CD4-positive, alpha-beta memory T cell (primary cell): ENCODE data around the gene PSMC6. TPM values are rescaled to one million over a fixed set of nuclear protein-coding genes. Genes with fewer than 3 reads are reported as not detected.

Experiments
- CTCF ChIA-PET: fragments of 350-600 bp; sonication (Branson Sonifier 250); formaldehyde crosslinking; loops from one replicate; lab custom pipeline; 2021; ENCODE audit warnings: inconsistent platforms; ENCODE audit not compliant: partially characterized antibody; lab: Charles Lee
- POLR2A ChIA-PET: fragments of 350-600 bp; sonication (Branson Sonifier 250); formaldehyde crosslinking; loops from one replicate; lab custom pipeline; 2021; ENCODE audit not compliant: partially characterized antibody; lab: Charles Lee
- DNase-seq, 5 donors: peaks; one replicate each; pipeline versions ENCODE4 v3.0.0 to v3.0.0-alpha.2; 2020 to 2022; ENCODE audit warnings: mixed read lengths in 1 of 5
- H3K27ac ChIP-seq: one replicate; pipeline ENCODE4 v1.7.0; 2013; ENCODE audit warnings: low read depth, low read length
- H3K27me3 ChIP-seq: 2 replicates; pipeline ENCODE4 v1.7.0; 2013; ENCODE audit warnings: mild to moderate bottlenecking, low read length, moderate library complexity; ENCODE audit not compliant: insufficient read depth
- H3K36me3 ChIP-seq: 2 replicates; pipeline ENCODE4 v1.7.0; 2013; ENCODE audit warnings: mild to moderate bottlenecking, low read length, moderate library complexity; ENCODE audit not compliant: insufficient read depth
- H3K4me1 ChIP-seq: 2 replicates; pipeline ENCODE4 v1.7.0; 2013; ENCODE audit warnings: mild to moderate bottlenecking, low read length, moderate library complexity; ENCODE audit not compliant: insufficient read depth
- H3K4me3 ChIP-seq, 2 donors: one replicate each; pipeline ENCODE4 v1.7.0; 2013; ENCODE audit warnings: low read length in 2 of 2, mild to moderate bottlenecking in 1 of 2
- H3K9me3 ChIP-seq, 2 donors: one replicate each; pipeline ENCODE4 v1.7.0; 2013; ENCODE audit warnings: low read length in 2 of 2, control low read depth in 1 of 2; ENCODE audit not compliant: control insufficient read depth in 1 of 2
- H3K27ac Mint-ChIP-seq, 7 donors: one replicate each; pipeline ENCODE4 v1.8.0; 2020 to 2021; ENCODE audit warnings: mixed read lengths in 7 of 7, mild to moderate bottlenecking in 6 of 7, inconsistent platforms in 3 of 7, moderate library complexity in 3 of 7
- H3K27me3 Mint-ChIP-seq, 2 donors: one replicate each; pipeline ENCODE4 v1.8.0; 2020 to 2021; ENCODE audit warnings: mixed read lengths in 2 of 2
- H3K36me3 Mint-ChIP-seq, 2 donors: one replicate each; pipeline ENCODE4 v1.8.0; 2020 to 2021; ENCODE audit warnings: mixed read lengths in 2 of 2, inconsistent platforms in 1 of 2, mild to moderate bottlenecking in 1 of 2
- H3K4me1 Mint-ChIP-seq, 4 donors: one replicate each; pipeline ENCODE4 v1.8.0; 2020 to 2021; ENCODE audit warnings: mixed read lengths in 4 of 4, mild to moderate bottlenecking in 1 of 4
- H3K4me3 Mint-ChIP-seq, 8 donors: one replicate each; pipeline ENCODE4 v1.8.0; 2020 to 2021; ENCODE audit warnings: mixed read lengths in 8 of 8, mild to moderate bottlenecking in 7 of 8, moderate library complexity in 6 of 8, inconsistent platforms in 3 of 8
- H3K9me3 Mint-ChIP-seq, 8 donors: one replicate each; pipeline ENCODE4 v1.8.0; 2020 to 2021; ENCODE audit warnings: mixed read lengths in 8 of 8, mild to moderate bottlenecking in 5 of 8, inconsistent platforms in 3 of 8, moderate library complexity in 1 of 8
- intact Hi-C: fragments of 100-400 bp; cut with micrococcal nuclease; formaldehyde crosslinking; loops from one replicate; pipeline ENCODE4 v1.15.1; 2023
- polyA plus RNA-seq, 2 donors: library from polyadenylated mRNA; unstranded; fragments of 300-500 nt; fragmentation: Illumina TruSeq; gene quantifications; one replicate each; pipeline ENCODE4 v1.2.3, GENCODE V29; 2021
- total RNA-seq, 2 experiments: library from RNA; stranded (reverse); gene quantifications; one replicate each; pipeline ENCODE4 v1.2.3, GENCODE V29; 2021

Gene PSMC6
- total and polyA plus RNA-seq, 4 experiments from 2014 or later = 47.5 to 86.0 (median 77.2) TPM

- no peak for DNase-seq
- H3K4me3 ChIP-seq = no peak overlapping the region
- H3K36me3 Mint-ChIP-seq = peaks cover 1 to 6% of the 10 kb centered on the region in 2 donors
- intact Hi-C loops = loop anchor here (1.0 kb wide), 1 partner anchor 10 kb away; no protein-coding TSS in a partner anchor
- no peak overlapping the region for H3K27ac ChIP-seq
- CTCF ChIA-PET = interaction anchor here (0.9 to 1.3 kb wide), 3 partner anchors 12 to 28 kb away, joined by 3 to 4 read pairs (median 3); no protein-coding TSS in a partner anchor
- peaks cover 53% of the 10 kb centered on the region for H3K4me1 ChIP-seq
- no peaks in the 10 kb centered on the region for H3K9me3 ChIP-seq
- POLR2A ChIA-PET = interaction anchor here (0.9 to 1.3 kb wide), 3 partner anchors 10 to 27 kb away, joined by 3 to 6 read pairs (median 4); partner anchors contain the start of gene ERO1A
- peaks cover 37 to 61% (median 49%) of the 10 kb centered on the region in 4 donors for H3K4me1 Mint-ChIP-seq
- H3K27ac Mint-ChIP-seq = peak overlapping the region; percentile 10 to 84 (median 22)
- H3K9me3 Mint-ChIP-seq = no peaks in the 10 kb centered on the region
- H3K27me3 ChIP-seq = no peaks in the 10 kb centered on the region
- H3K27me3 Mint-ChIP-seq = no peaks in the 10 kb centered on the region
- H3K36me3 ChIP-seq = no peaks in the 10 kb centered on the region
- peak overlapping the region in 5 of 8 donors; percentile 7 to 55 (median 26) for H3K4me3 Mint-ChIP-seq
These were observed 22.9 kb upstream of the PSMC6 start for GRCh38 chr14:52683985-52684520.

- Histone ChIP-seq H3K4me3 (no peak overlapping the region), H3K36me3 (no peaks in the 10 kb centered on the region), H3K27me3 (no peaks in the 10 kb centered on the region), H3K9me3 (no peaks in the 10 kb centered on the region), H3K4me1 (peaks cover 74% of the 10 kb centered on the region), H3K27ac (no peak overlapping the region)
- peaks cover 48 to 75% (median 61%) of the 10 kb centered on the region in 4 donors for H3K4me1 Mint-ChIP-seq
- intact Hi-C loops = no loop called here
- H3K36me3 Mint-ChIP-seq = peaks cover 4 to 6% of the 10 kb centered on the region in 2 donors
- peak overlapping the region in 4 of 8 donors; percentile 11 to 53 (median 23) for H3K4me3 Mint-ChIP-seq
- CTCF ChIA-PET = no interaction called here
- H3K27ac Mint-ChIP-seq = peak overlapping the region in 5 of 7 donors; percentile 5 to 76 (median 39)
- no peak for DNase-seq
- H3K27me3 Mint-ChIP-seq = no peaks in the 10 kb centered on the region
- no peaks in the 10 kb centered on the region for H3K9me3 Mint-ChIP-seq
- POLR2A ChIA-PET = interaction anchor here (1.2 kb wide), 1 partner anchor 22 kb away, joined by 3 read pairs; no protein-coding TSS in a partner anchor
These were observed 20.8 kb upstream of the PSMC6 start for GRCh38 chr14:52686176-52686575.

GRCh38 chr14:52690983-52691760 lies 15.8 kb upstream of the PSMC6 start:
- Histone ChIP-seq H3K4me1 (peaks cover 82% of the 10 kb centered on the region), H3K4me3 (no peak overlapping the region), H3K9me3 (no peaks in the 10 kb centered on the region), H3K36me3 (no peaks in the 10 kb centered on the region), H3K27me3 (no peaks in the 10 kb centered on the region), H3K27ac (no peak overlapping the region)
- Mint-ChIP-seq H3K9me3 (no peaks in the 10 kb centered on the region), H3K36me3 (peaks cover 6 to 9% of the 10 kb centered on the region in 2 donors), H3K4me3 (peak overlapping the region in 6 of 8 donors; percentile 38 to 62 (median 54)), H3K4me1 (peaks cover 57 to 86% (median 73%) of the 10 kb centered on the region in 4 donors), H3K27me3 (no peaks in the 10 kb centered on the region), H3K27ac (peak overlapping the region in 4 of 7 donors; percentile 11 to 92 (median 15))
- ChIA-PET CTCF (interaction anchor here (2.4 kb wide), 1 partner anchor 51 kb away, joined by 6 read pairs; no protein-coding TSS in a partner anchor), POLR2A (interaction anchor here (1.1 to 1.9 kb wide), 3 partner anchors 15 to 139 kb away, joined by 5 to 13 read pairs (median 5); partner anchors contain the start of genes GPR137C and TXNDC16)
- DNase-seq = no peak
- intact Hi-C loops = loop anchor here (5.0 to 10.0 kb wide), 3 partner anchors 66 to 464 kb away; partner anchors contain the start of genes DDHD1 and FERMT2

GRCh38 chr14:52692248-52692962 lies 14.6 kb upstream of the PSMC6 start:
- peak; percentile 26 to 45 (median 38) for DNase-seq
- Histone ChIP-seq H3K27ac (no peak overlapping the region), H3K4me1 (peaks cover 70% of the 10 kb centered on the region), H3K36me3 (no peaks in the 10 kb centered on the region), H3K9me3 (no peaks in the 10 kb centered on the region), H3K4me3 (no peak overlapping the region), H3K27me3 (no peaks in the 10 kb centered on the region)
- no peaks in the 10 kb centered on the region for H3K27me3 Mint-ChIP-seq
- ChIA-PET POLR2A (interaction anchor here (0.6 to 1.9 kb wide), 8 partner anchors 13 to 140 kb away, joined by 3 to 13 read pairs (median 4); partner anchors contain the start of genes GPR137C, PSMC6, STYX and TXNDC16), CTCF (interaction anchor here (2.4 kb wide), 1 partner anchor 50 kb away, joined by 6 read pairs; no protein-coding TSS in a partner anchor)
- peak overlapping the region; percentile 12 to 80 (median 65) for H3K4me3 Mint-ChIP-seq
- intact Hi-C loops = loop anchor here (5.0 to 10.0 kb wide), 3 partner anchors 65 to 462 kb away; partner anchors contain the start of genes DDHD1 and FERMT2
- peaks cover 49 to 77% (median 64%) of the 10 kb centered on the region in 4 donors for H3K4me1 Mint-ChIP-seq
- H3K36me3 Mint-ChIP-seq = peaks cover 6 to 9% of the 10 kb centered on the region in 2 donors
- no peaks in the 10 kb centered on the region for H3K9me3 Mint-ChIP-seq
- H3K27ac Mint-ChIP-seq = peak overlapping the region; percentile 13 to 92 (median 40)

GRCh38 chr14:52693036-52693435 lies 14.0 kb upstream of the PSMC6 start:
- no peaks in the 10 kb centered on the region for H3K36me3 ChIP-seq
- H3K27me3 ChIP-seq = no peaks in the 10 kb centered on the region
- no peak overlapping the region for H3K4me3 ChIP-seq
- POLR2A ChIA-PET = interaction anchor here (0.9 to 1.9 kb wide), 3 partner anchors 14 to 49 kb away, joined by 3 to 13 read pairs (median 3); no protein-coding TSS in a partner anchor
- Mint-ChIP-seq H3K27me3 (no peaks in the 10 kb centered on the region), H3K36me3 (peaks cover 6 to 9% of the 10 kb centered on the region in 2 donors), H3K4me3 (peak overlapping the region in 6 of 8 donors; percentile 57 to 80 (median 68)), H3K27ac (peak overlapping the region in 5 of 7 donors; percentile 13 to 92 (median 64)), H3K9me3 (no peaks in the 10 kb centered on the region), H3K4me1 (peaks cover 44 to 72% (median 59%) of the 10 kb centered on the region in 4 donors)
- peaks cover 64% of the 10 kb centered on the region for H3K4me1 ChIP-seq
- DNase-seq = no peak
- H3K9me3 ChIP-seq = no peaks in the 10 kb centered on the region
- CTCF ChIA-PET = no interaction called here
- intact Hi-C loops = loop anchor here (5.0 to 10.0 kb wide), 3 partner anchors 64 to 462 kb away; partner anchors contain the start of genes DDHD1 and FERMT2
- no peak overlapping the region for H3K27ac ChIP-seq

- H3K9me3 Mint-ChIP-seq = no peaks in the 10 kb centered on the region
- H3K4me3 Mint-ChIP-seq = peak overlapping the region; percentile 30 to 66 (median 58)
- H3K27ac ChIP-seq = no peak overlapping the region
- no peaks in the 10 kb centered on the region for H3K9me3 ChIP-seq
- H3K36me3 ChIP-seq = no peaks in the 10 kb centered on the region
- ChIA-PET POLR2A (interaction anchor here (0.7 to 3.0 kb wide), 3 partner anchors 14 to 142 kb away, joined by 3 to 17 read pairs (median 3); partner anchors contain the start of genes GPR137C, PSMC6 and TXNDC16), CTCF (no interaction called here)
- peaks cover 6 to 9% of the 10 kb centered on the region in 2 donors for H3K36me3 Mint-ChIP-seq
- no peak for DNase-seq
- H3K4me1 ChIP-seq = peaks cover 59% of the 10 kb centered on the region
- H3K27me3 Mint-ChIP-seq = no peaks in the 10 kb centered on the region
- no peak overlapping the region for H3K4me3 ChIP-seq
- H3K4me1 Mint-ChIP-seq = peaks cover 39 to 67% (median 54%) of the 10 kb centered on the region in 4 donors
- peak overlapping the region in 5 of 7 donors; percentile 43 to 79 (median 68) for H3K27ac Mint-ChIP-seq
- intact Hi-C loops = loop anchor here (5.0 to 10.0 kb wide), 3 partner anchors 64 to 461 kb away; partner anchors contain the start of genes DDHD1 and FERMT2
- H3K27me3 ChIP-seq = no peaks in the 10 kb centered on the region
These were observed 13.5 kb upstream of the PSMC6 start for GRCh38 chr14:52693532-52693931.
